SK-N-SH (cell line): ENCODE data around the gene FSTL5. TPM values are rescaled to one million over a fixed set of nuclear protein-coding genes. Genes with fewer than 3 reads are reported as not detected.

ENCODE experiments used
- CTCF ChIA-PET: fragments of 300-600, 350-600 bp; formaldehyde crosslinking; extraction: SDS; loops from one replicate; lab custom pipeline; 2021; lab: Yijun Ruan, JAX
- POLR2A ChIA-PET: fragments of 350-600 bp; sonication (Branson Sonifier 250); formaldehyde crosslinking; extraction: SDS; loops from one replicate; lab custom pipeline; 2020; ENCODE audit warnings: antibody characterized with exemption, inconsistent platforms; lab: Yijun Ruan, JAX
- DNase-seq: peaks from one replicate; pipeline ENCODE4 v3.0.0; 2012
- H2AFZ ChIP-seq: fragments of 200-600 bp; sonication (generic); 2 replicates; pipeline ENCODE4 v1.8.1; 2016; ENCODE audit warnings: antibody characterized with exemption, mild to moderate bottlenecking, low read depth
- H3F3A ChIP-seq: fragments of 200-600 bp; sonication (generic); replicated peaks from 2 replicates; pipeline ENCODE3; 2016; ENCODE audit warnings: antibody characterized with exemption, mild to moderate bottlenecking; ENCODE audit not compliant: insufficient read depth
- H3K27ac ChIP-seq, 2 experiments: fragments of 200-500 bp in 1 of 2; fragments of 200-600 bp in 1 of 2; sonication (Bioruptor generic) in 1 of 2; sonication (generic), shearing (Covaris generic) in 1 of 2; 2 replicates each; pipeline versions ENCODE4 v1.5.1 to v1.6.1; 2014 to 2016; ENCODE audit warnings: low read depth in 2 of 2, inconsistent platforms in 1 of 2, low read length in 1 of 2, mild to moderate bottlenecking in 1 of 2, mixed read lengths in 1 of 2
- H3K27me3 ChIP-seq: fragments of 200-600 bp; sonication (generic), shearing (Covaris generic); 2 replicates; pipeline ENCODE4 v1.6.1; 2016; ENCODE audit warnings: mixed run types; ENCODE audit not compliant: insufficient read depth
- H3K36me3 ChIP-seq, 2 experiments: fragments of 200-500 bp in 1 of 2; fragments of 200-600 bp in 1 of 2; sonication (Bioruptor generic) in 1 of 2; sonication (generic) in 1 of 2; replicated peaks in 1 of 2; 2 replicates each; pipeline versions ENCODE3 to v1.5.1; 2014 to 2016; ENCODE audit warnings: low read length in 1 of 2, mild to moderate bottlenecking in 1 of 2; ENCODE audit not compliant: insufficient read depth in 2 of 2, control insufficient read depth in 1 of 2
- H3K4me1 ChIP-seq, 2 experiments: fragments of 200-500 bp in 1 of 2; fragments of 200-600 bp in 1 of 2; sonication (Bioruptor generic) in 1 of 2; sonication (generic), shearing (Covaris generic) in 1 of 2; 2 replicates each; pipeline versions ENCODE4 v1.5.1 to v1.6.1; 2014 to 2016; ENCODE audit warnings: low read depth in 1 of 2, low read length in 1 of 2, mixed run types in 1 of 2; ENCODE audit not compliant: insufficient read depth in 2 of 2, control insufficient read depth in 1 of 2
- H3K4me2 ChIP-seq: fragments of 200-600 bp; sonication (generic), shearing (Covaris generic); 2 replicates; pipeline ENCODE4 v1.6.1; 2017; ENCODE audit warnings: mixed run types
- H3K4me3 ChIP-seq, 2 experiments: fragments of 200-500 bp in 1 of 2; fragments of 200-600 bp in 1 of 2; sonication (Bioruptor generic) in 1 of 2; sonication (generic), shearing (Covaris generic) in 1 of 2; 2 replicates each; pipeline versions ENCODE4 v1.5.1 to v1.8.1; 2014 to 2016; ENCODE audit warnings: low read depth in 2 of 2, inconsistent platforms in 1 of 2, low read length in 1 of 2, mild to moderate bottlenecking in 1 of 2, mixed read lengths in 1 of 2, moderate library complexity in 1 of 2
- H3K79me2 ChIP-seq: fragments of 200-600 bp; sonication (generic); 2 replicates; pipeline ENCODE4 v1.8.1; 2017; ENCODE audit warnings: mild to moderate bottlenecking; ENCODE audit not compliant: insufficient read depth
- H3K9ac ChIP-seq: fragments of 200-600 bp; sonication (generic); 2 replicates; pipeline ENCODE4 v1.6.1; 2017; ENCODE audit warnings: mixed run types
- H3K9me2 ChIP-seq: fragments of 200-600 bp; sonication (generic); 2 replicates; pipeline ENCODE4 v1.6.1; 2017; ENCODE audit warnings: mixed run types
- H3K9me3 ChIP-seq: fragments of 200-600 bp; sonication (generic); 2 replicates; pipeline ENCODE4 v1.6.1; 2017; ENCODE audit warnings: mixed run types, mild to moderate bottlenecking, moderate library complexity
- H4K20me1 ChIP-seq: fragments of 200-600 bp; sonication (generic); 2 replicates; pipeline ENCODE4 v1.6.1; 2017; ENCODE audit warnings: mild to moderate bottlenecking, mixed run types; ENCODE audit not compliant: insufficient read depth
- CTCF ChIP-seq: fragments of 200-600 bp; sonication (generic); IDR thresholded peaks from 2 replicates; pipeline ENCODE4 v1.6.1; 2017; ENCODE audit warnings: antibody characterized with exemption, mild to moderate bottlenecking, moderate library complexity
- ELF1 ChIP-seq: IDR thresholded peaks from 2 replicates; pipeline ENCODE4 v1.4.0; 2012
- EP300 ChIP-seq, 2 experiments: IDR thresholded peaks; 2 replicates each; pipeline versions ENCODE4 v1.4.0 to v1.6.1; 2012; ENCODE audit warnings: borderline replicate concordance in 1 of 2, low read depth in 1 of 2, low read length in 1 of 2
- EZH2phosphoT487 ChIP-seq: fragments of 200-600 bp; sonication (generic); IDR thresholded peaks from 2 replicates; pipeline ENCODE4 v1.6.1; 2017; ENCODE audit warnings: low read depth, mixed run types, mild to moderate bottlenecking, antibody characterized with exemption, moderate library complexity, borderline replicate concordance
- FOXM1 ChIP-seq: IDR thresholded peaks from 2 replicates; pipeline ENCODE4 v1.4.0; 2012; ENCODE audit warnings: low read depth, mild to moderate bottlenecking
- GABPA ChIP-seq: IDR thresholded peaks from 2 replicates; pipeline ENCODE4 v1.4.0; 2012; ENCODE audit warnings: low read depth, mild to moderate bottlenecking
- GATA2 ChIP-seq: sonication (generic); formaldehyde crosslinking; IDR thresholded peaks from 2 replicates; pipeline ENCODE4 v1.5.0; 2020; ENCODE audit warnings: mild to moderate bottlenecking, missing genetic modification reagents
- JUND ChIP-seq: IDR thresholded peaks from 2 replicates; pipeline ENCODE4 v1.4.0; 2012
- MAX ChIP-seq: IDR thresholded peaks from 2 replicates; pipeline ENCODE4 v1.4.0; 2012; ENCODE audit warnings: low read depth
- MXI1 ChIP-seq: IDR thresholded peaks from 2 replicates; pipeline ENCODE4 v1.6.1; 2012; ENCODE audit warnings: mild to moderate bottlenecking, low read depth, low read length, improper control_type of control experiment
- POLR2AphosphoS5 ChIP-seq: IDR thresholded peaks from 2 replicates; pipeline ENCODE4 v1.6.1; 2012; ENCODE audit warnings: low read depth, low read length
- RAD21 ChIP-seq: IDR thresholded peaks from 2 replicates; pipeline ENCODE4 v1.6.1; 2012; ENCODE audit warnings: mild to moderate bottlenecking, low read length
- RFX5 ChIP-seq: IDR thresholded peaks from 2 replicates; pipeline ENCODE4 v1.6.1; 2012; ENCODE audit warnings: mild to moderate bottlenecking, improper control_type of control experiment, low read length
- RXRA ChIP-seq: IDR thresholded peaks from 2 replicates; pipeline ENCODE4 v1.4.0; 2012; ENCODE audit warnings: low read depth, mild to moderate bottlenecking, borderline replicate concordance
- SIN3A ChIP-seq: IDR thresholded peaks from 2 replicates; pipeline ENCODE4 v1.6.1; 2012; ENCODE audit warnings: low read depth, mild to moderate bottlenecking, low read length, moderate library complexity, borderline replicate concordance
- SMC3 ChIP-seq: IDR thresholded peaks from 2 replicates; pipeline ENCODE4 v1.6.1; 2012; ENCODE audit warnings: low read depth, low read length, improper control_type of control experiment
- TAF1 ChIP-seq: IDR thresholded peaks from 2 replicates; pipeline ENCODE4 v1.6.1; 2012; ENCODE audit warnings: low read depth, mild to moderate bottlenecking, low read length, moderate library complexity, borderline replicate concordance
- USF1 ChIP-seq: IDR thresholded peaks from 2 replicates; pipeline ENCODE4 v1.4.0; 2012; ENCODE audit warnings: low read depth, borderline replicate concordance
- USF2 ChIP-seq: fragments of 150-350 bp; IDR thresholded peaks from 2 replicates; pipeline ENCODE4 v1.6.1; 2017; ENCODE audit warnings: antibody characterized with exemption, low read length, low read depth, borderline replicate concordance
- WGBS: methylation state at CpG from one replicate; pipeline ENCODE4 v1.1.6; 2017; ENCODE audit warnings: low lambda C conversion rate; 5-methylcytosine and 5-hydroxymethylcytosine counted together
- polyA plus RNA-seq, 3 experiments: library from polyadenylated mRNA; depleted of rRNA; stranded (reverse); fragments of >200 nt; gene quantifications; 2 replicates each; pipeline ENCODE4 v1.2.3, GENCODE V29; 2012

The FSTL5 gene
- polyA plus RNA-seq, 1 of the 3 experiments (the other 2 are of a cell fraction): 0.07 TPM

- H3K9me2 ChIP-seq: no peaks in the 10 kb centered on the region
- no peak overlapping the region for H3K9ac ChIP-seq
- H3K27ac ChIP-seq: no peak overlapping the region
- ChIA-PET POLR2A (no interaction called here), CTCF (no interaction called here)
- WGBS: 57% methylated on average over 2 of the region's 2 CpGs
- peaks cover 9% of the 10 kb centered on the region for H3F3A ChIP-seq
- H3K79me2 ChIP-seq: no peaks in the 10 kb centered on the region
- no peak overlapping the region for H3K4me3 ChIP-seq
- no peak for DNase-seq
- no peak overlapping the region for H3K4me2 ChIP-seq
- H3K27me3 ChIP-seq: no peaks in the 10 kb centered on the region
- H3K36me3 ChIP-seq: no peaks in the 10 kb centered on the region
- H4K20me1 ChIP-seq: no peaks in the 10 kb centered on the region
- no peaks in the 10 kb centered on the region for H3K4me1 ChIP-seq
- TF ChIP-seq TAF1: no peak
- TF ChIP-seq RXRA: no peak
- TF ChIP-seq JUND: no peak
- no peak for TF ChIP-seq CTCF
- TF ChIP-seq SIN3A: no peak
- no peak for TF ChIP-seq ELF1
- TF ChIP-seq USF2: no peak
- TF ChIP-seq EP300 (IDR thresholded peaks at IDR 0.05; ENCODE audit: borderline replicate concordance in 1 of 2, low read depth in 1 of 2, low read length in 1 of 2): no peak
- TF ChIP-seq POLR2AphosphoS5: no peak
- TF ChIP-seq SMC3: no peak
- no peak for TF ChIP-seq EZH2phosphoT487
- TF ChIP-seq USF1: no peak
- TF ChIP-seq GABPA: no peak
- TF ChIP-seq GATA2 (CRISPR knock-in tag): no peak
- no peak for TF ChIP-seq MXI1
- no peak for TF ChIP-seq RAD21
- TF ChIP-seq RFX5: no peak
- TF ChIP-seq FOXM1: no peak
- TF ChIP-seq MAX: no peak
- 0 out of 2 replicates have a peak overlapping the region, but pooled peaks have one; percentile 14 for H2AFZ ChIP-seq
- H3K9me3 ChIP-seq: no peaks in the 10 kb centered on the region
Observed at GRCh38 chr4:162011089-162011488, 152.7 kb downstream of the FSTL5 start.
